ENCODE data around the gene ZFAND3.

- TF ChIP-seq CTCF (IDR thresholded peaks at IDR 0.05) (no peak), ESRRA (IDR thresholded peaks at IDR 0.05; ENCODE audit: borderline replicate concordance, low read length) (no peak), POLR2A (IDR thresholded peaks at IDR 0.05; ENCODE audit: low read length) (no peak), RFX5 (IDR thresholded peaks at IDR 0.05) (no peak), RAD21 (conservative IDR thresholded peaks at IDR 0.05 in 1 of 2, IDR thresholded peaks at IDR 0.05 in 1 of 2) (no peak), E2F6 (IDR thresholded peaks at IDR 0.05; ENCODE audit: borderline replicate concordance, low read depth) (no peak), REST (IDR thresholded peaks at IDR 0.05) (no peak), EP300 (IDR thresholded peaks at IDR 0.05) (no peak), RCOR1 (IDR thresholded peaks at IDR 0.05; ENCODE audit: low read depth, low read length) (no peak), USF2 (IDR thresholded peaks at IDR 0.05) (no peak)
These were observed 375.6 kb downstream of the ZFAND3 start for GRCh38 chr6:38195113-38195635.

All from A549 (cell line).